ENCODE measurements around the gene HNRNPA0.
A peak's percentile ranks its signal among the peaks of the same experiment; 100 is the strongest.

The HNRNPA0 gene

GRCh38 chr5:137753691-137754187 is 424 bp downstream of the HNRNPA0 start:
- no peak for DNase-seq

DNA sequence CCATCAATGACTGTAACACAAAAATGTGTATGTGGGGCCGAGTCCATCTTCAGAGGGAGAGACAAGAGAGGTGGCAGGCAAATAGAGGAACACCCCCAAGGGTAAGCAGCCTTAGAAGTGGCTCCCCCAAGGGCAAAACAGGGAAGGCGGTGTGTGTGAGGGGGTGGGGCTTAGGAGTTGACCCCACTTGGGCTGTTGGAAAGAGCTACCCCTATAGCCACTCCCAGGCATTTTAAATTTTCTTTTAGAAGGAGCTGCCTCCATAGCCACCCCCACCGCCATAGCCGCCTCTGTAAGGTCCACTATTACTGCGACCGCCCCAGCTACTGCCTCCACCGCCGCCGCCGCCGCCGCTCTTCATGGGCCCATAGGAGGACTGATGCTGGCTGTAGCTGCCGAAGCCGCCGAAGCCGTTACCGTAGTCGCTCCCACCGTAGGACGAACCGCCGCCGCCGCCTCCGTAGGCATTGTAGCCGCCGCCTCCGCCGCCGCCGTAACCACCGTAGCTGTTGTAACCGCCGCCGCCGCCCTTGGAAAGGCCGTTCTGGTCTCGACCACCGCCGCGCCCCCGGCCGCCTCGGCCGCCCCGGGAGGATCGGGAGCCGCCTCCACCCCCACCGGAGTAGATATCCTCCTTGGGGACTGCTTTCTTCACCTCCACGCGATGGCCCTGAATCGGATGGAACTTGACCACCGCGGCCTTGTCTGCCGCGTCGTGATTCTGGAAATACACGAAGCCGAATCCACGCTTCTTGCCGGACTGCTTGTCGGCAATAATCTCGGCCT is 1.1 kb downstream of the HNRNPA0 start:
- DNase-seq, result no peak

GRCh38 chr5:137751869-137752491 is 2.2 kb downstream of the HNRNPA0 start:
- peak; percentile 27 for DNase-seq

DNA sequence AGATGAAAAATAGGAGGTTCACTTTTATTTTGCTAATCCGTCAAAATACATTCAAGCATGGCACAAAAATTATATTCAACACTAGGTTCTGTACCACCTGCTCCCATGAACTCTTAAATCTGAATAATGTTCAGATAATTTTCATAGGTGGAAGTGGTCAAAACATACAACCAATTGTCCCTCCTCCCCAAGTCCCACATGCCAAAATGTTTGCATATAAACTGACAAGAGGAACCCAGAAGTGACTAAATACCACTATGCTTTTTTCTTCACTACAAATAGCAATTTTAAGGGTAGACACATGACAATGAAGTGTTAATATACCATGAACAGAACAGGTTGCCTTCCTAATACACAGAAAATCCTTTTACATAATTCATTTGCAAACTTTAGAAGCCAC is 3.7 kb downstream of the HNRNPA0 start:
- DNase-seq, result no peak

DNA sequence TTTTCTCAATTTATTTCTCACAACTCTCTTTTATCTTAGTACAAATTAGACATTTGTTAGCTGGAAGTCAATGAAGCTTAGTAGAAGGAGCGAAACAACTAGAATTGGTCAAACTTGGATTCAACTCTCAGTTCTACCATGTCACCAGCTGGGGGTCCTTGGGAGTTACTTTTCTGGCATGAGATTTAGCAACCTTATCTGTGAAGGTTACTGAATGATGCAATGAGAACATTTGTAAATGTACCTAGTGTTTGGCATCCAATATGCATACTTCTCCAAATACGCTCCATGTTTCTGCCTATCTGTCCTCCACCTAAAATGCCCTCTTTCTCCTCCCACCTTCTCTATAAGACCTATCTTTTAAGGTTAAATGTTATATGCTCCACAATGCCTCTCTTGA is 6.3 kb downstream of the HNRNPA0 start:
- no peak for DNase-seq

DNA sequence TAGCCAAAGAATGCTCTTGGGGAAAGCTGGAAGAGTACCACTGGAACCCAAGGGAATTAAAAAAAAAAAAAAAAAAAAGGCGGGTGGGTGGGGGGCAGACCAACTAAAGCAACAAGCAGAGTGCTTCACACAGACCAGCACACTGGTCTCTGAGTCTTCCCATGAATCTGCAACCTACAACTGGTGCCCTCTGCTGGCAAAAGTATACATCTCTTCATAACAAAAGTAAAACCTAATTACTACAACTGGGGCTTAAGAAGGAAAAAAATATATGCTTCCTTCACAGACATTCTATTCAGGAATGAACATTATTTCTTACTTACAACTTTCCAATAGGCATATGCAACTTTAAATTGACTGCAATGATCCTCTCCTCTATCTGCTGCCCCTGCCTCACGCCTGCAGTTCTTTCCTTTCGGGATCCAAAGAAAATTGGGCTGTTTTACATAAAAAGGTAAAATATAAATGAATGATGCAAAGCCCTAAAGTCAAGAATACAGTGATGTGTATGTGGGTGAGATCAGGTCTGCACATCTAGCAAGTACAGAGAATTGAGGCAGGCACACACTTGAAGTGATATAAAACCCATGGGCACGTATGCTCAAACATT is 11.0 kb downstream of the HNRNPA0 start:
- peak; percentile 20 for DNase-seq

DNA sequence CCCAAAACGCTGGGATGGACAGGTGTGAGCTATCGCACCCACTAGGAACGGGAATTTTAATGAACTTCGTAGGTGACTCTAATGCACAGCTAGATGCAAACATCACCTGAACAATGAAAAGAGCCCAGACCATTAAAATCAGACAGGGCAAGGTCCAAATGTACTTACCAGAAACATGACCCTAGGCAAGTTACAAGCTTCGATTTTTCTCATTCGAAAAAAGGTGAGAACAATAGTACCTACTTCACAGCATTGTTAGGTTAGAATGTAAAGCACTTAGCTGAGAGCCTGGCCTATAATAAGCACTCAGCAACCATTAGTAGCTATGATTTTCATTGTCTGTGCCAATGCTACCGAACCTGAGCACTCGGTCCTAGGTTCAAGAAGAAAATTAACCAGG is 12.4 kb downstream of the HNRNPA0 start:
- DNase-seq, result peak; percentile 21

DNA sequence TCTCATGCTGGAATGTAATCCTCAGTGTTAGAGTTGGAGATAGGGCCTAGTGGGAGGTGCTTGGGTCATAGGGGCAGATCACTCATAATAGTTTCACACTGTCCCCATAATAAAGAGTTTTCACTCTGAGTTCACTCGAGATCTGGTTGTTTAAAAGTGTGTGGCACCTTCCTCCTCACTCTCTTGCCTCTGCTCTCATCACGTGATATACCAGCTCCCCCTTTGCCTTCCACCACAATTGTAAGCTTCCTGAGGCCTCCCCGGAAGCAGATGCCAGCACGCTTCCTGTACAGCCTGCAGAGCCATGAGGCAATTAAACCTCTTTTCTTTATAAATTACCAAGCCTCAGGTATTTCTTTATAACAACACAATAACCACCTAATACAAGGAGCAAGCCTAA is 14.4 kb downstream of the HNRNPA0 start:
- DNase-seq, result no peak

- no peak for DNase-seq
Observed at GRCh38 chr5:137738947-137739346, 15.2 kb downstream of the HNRNPA0 start.

- no peak for DNase-seq
Observed at GRCh38 chr5:137737349-137738131, 16.6 kb downstream of the HNRNPA0 start.

GRCh38 chr5:137736496-137736895 is 17.7 kb downstream of the HNRNPA0 start:
- DNase-seq, result no peak

DNA sequence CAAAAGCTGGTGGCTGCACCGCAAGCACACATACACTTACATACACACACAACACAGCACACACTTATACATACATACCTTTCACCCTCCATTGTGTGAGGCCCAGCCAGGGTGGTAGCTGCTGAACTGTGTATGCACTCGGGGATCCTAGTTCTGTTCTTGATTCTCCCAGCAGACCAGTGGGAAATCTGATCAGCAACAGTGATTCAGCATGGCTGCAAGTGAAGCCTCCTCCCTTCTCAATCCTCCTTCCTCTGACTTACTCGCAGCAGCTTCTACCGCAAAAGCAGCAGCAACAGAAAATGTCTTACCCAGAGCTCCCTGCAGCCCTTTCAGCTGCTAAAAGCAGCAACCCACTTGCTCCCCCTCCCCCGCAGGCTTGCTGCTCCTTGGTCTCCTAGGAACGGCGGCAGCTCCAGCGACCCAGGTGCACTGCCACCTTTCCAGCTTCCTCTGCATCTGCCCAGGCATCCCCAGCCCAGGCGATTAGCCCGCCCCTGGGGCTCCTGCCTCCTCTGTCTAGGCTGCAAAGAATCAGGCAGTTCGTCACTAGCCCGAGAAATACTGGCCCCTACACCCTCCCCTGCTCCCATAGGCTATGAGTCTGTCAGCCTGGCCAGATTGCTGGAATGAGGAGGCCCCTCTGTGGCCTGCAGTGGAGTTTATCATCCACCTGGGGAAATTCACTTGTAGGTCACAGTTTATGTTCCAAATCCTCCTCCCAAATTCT is 18.4 kb downstream of the HNRNPA0 start, which contains the start of gene KLHL3:
TSS of gene KLHL3 (minus strand) at position 535 of the 730 bp plus-strand sequence. CDS start at position 92, 443 bp downstream.
- DNase-seq, result peak; percentile 31

GRCh38 chr5:137734962-137735554 is 19.1 kb downstream of the HNRNPA0 start:
- DNase-seq, result no peak

DNA sequence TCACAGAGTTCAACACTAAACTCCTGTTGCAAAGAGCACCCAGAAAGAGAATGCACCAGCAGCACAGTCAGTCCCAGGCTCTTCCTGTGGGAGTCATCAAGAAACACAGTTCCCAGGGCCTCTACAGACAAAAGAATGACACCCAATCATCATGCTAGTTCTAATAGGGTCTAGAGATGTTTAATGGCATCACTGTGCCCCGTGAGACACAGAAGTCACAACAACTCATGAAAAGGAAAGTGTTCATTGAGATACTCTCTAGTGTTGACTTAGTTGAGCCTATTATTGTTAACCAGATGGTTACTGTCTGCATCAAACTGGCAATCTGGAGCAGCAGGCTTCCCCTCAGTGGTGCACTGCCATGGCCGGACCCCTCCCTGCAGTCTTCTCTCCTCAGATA is 19.8 kb downstream of the HNRNPA0 start:
- no peak for DNase-seq

DNA sequence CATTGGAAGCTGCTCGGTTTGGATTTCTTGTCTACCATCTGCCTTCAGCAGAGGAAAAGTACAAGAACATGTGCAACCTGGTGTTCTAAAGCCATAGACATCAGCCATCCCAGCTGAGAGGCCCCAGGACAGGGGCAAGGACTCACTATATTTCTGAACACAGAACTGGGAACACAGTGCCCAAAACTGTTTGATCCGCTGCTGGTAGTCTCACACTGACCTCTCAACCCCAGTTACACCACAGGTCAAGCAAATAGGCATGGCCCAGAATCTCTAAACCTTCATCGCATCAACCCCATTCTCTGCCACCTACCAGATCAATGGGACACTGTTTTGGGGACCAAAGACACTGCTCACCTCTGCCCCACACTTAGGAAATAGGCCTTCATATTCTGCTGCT is 20.2 kb downstream of the HNRNPA0 start:
- no peak for DNase-seq

DNA sequence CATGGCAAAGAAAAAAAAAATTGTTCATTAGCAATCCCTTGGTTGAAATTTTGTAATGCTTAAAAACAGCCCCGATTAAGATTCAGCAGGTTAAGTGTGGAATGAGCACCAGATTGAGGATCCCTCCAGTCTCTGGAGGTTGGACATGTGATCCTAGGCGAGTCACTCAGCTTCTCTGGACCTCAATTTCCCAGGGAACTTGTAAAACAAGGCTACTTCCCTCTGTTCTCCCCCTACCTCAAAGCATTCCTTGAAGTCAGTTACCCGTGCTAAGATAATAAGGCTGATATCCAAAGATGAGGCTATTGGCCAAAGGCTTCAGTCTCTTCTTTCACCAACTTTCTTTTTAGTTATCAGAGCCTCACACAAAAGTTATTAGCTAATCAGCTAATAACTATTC is 21.2 kb downstream of the HNRNPA0 start:
- no peak for DNase-seq

GRCh38 chr5:137731176-137731575 is 23.0 kb downstream of the HNRNPA0 start:
- DNase-seq, result no peak

DNA sequence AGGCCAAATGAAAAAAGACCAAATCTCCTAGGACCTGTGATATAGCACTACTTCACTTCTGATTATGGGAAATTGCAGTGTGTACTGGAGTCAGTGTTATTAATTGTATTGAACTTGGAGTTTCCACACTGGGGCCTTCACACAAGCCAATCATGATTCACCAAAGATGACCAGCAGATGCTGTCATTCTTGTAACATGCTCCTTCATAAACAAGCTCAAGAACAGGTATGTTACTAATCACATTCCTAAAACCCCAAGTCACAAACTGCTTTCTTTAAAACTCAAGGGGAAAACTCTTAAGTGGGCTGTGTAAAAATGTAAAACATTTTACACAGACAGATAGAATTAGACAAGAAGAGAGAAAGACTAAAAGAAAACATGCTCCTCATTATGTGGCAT is 23.8 kb downstream of the HNRNPA0 start:
- no peak for DNase-seq

DNA sequence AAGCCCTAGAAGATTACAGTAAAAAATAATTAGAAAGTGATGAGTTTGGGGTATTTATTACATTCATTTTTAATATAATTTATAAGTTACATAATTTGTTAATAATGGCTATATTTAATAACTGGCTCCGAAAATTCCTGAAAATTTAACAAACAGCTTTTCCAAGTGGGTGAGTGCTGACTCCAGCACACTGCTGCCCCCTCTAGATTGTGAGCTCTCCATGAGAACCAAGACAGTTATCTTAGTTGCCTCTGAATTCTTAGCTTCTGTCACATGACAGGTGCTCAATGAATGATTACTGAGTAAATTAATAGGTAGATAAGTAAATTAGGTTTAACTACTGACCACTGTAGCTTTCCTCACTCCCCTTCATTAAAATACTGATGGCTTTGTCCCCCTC is 26.1 kb downstream of the HNRNPA0 start:
- DNase-seq, result no peak

DNA sequence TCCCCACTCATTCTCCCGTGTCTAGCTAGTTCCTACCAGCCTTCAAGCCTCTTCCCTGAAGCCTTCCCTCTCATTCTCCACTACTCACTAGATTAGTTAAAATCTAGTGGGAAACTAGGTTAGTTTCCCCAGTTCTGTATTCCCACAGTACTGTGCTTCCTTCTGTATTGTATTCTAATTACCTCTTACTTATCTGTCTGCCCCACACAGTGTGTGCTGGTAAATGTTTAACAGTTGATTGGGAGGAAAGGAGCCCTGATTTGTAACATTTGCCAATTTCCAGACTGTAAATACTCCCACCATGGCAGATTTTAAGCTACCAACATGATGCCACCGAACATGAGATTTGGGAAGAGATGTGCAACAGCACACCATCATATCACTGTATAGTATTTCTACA is 26.5 kb downstream of the HNRNPA0 start:
- no peak for DNase-seq

GRCh38 chr5:137724251-137724650 is 29.9 kb downstream of the HNRNPA0 start:
- DNase-seq, result no peak

DNA sequence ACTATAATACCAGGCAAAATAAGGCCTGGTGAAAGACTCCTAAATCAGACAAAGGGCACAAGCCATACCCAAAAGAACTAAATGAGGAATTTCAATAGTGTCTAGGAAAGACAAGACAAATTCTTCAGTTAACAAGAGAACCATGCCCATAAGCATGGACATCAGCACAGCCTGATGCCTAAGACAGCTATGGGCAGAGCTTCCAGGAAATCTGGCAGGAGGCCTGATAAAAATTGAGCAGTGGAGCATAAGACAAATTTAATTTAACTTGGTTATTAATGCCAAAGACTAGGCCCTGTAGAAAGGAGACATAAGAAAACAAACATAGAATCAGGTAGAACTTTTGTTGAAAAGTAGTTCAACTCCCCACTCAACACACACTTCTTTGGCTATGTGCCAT is 35.6 kb downstream of the HNRNPA0 start:
- DNase-seq, result no peak

Measured in NCI-H1105 (cell line).